22Rv1 (cell line): ENCODE measurements around the gene HTR6.

Experiments
- CTCF ChIP-seq: fragments of 450-650 bp; IDR thresholded peaks from 2 replicates; pipeline ENCODE4 v1.5.1; 2017; ENCODE audit warnings: mild to moderate bottlenecking
- ZFX ChIP-seq: fragments of 450-650 bp; IDR thresholded peaks from 2 replicates; pipeline ENCODE4 v1.6.1; 2017; ENCODE audit warnings: antibody characterized with exemption, borderline replicate concordance

GRCh38 chr1:19703280-19703679 is 38.6 kb downstream of the HTR6 start:
- TF ChIP-seq CTCF = no peak
- TF ChIP-seq ZFX = no peak
